NCI-H2029 (cell line): ENCODE measurements around the gene BANP.
"Not testable (repeated sequence)": the region's sequence is repeated elsewhere in the genome, so short reads cannot be mapped to it uniquely, and the experiment has no call there.

Source experiments
- DNase-seq: peaks from one replicate; lab custom pipeline; 2025; lab: John Stamatoyannopoulos, UW

BANP gene

DNA sequence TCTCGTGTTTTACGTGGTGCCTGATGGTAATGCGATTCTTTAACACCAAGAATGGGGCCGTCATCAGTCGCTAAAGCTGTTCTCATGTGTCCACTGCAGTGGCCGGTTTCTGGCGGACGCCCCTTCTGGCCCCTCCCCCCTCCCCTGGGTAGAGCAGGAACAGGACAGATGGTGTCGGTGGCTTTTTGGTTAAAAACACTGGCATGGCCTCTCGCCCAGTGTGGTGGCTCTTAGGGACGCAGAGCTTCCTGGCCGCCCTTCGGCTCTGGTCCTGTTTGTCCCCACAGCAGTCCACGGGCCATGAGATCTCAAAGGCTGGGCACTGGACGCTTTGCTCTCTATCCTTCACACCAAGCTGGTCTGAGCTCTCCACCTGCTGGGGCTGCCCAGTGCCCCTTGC lies 151.8 kb downstream of the BANP start:
- no peak for DNase-seq

DNA sequence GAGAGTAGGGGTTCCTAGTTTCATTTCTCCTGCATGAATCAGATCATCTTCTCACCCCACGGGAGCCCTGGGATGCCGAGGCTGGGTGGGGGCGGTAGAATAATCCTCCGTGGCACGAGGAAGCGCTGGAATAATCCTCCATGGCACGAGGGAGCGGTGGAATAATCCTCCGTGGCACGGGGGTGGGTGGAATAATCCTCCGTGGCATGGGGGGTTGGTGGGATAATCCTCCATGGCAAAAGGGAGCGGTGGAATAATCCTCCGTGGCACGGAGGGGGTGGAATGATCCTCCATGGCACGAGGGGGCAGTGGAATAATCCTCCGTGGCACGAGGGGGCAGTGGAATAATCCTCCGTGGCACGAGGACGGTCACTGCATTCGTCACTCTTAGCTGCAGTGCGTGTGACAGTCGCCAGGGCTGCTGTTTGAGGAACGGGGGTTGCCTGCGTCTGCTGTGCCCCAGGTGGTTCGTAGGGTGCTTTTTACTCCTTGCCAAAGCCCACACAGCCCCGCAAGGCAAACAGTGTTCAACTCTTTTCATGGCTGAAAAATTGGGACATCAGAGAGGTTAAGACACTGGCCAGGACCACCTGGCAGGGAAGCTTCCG lies 152.5 kb downstream of the BANP start:
- no peak for DNase-seq

DNA sequence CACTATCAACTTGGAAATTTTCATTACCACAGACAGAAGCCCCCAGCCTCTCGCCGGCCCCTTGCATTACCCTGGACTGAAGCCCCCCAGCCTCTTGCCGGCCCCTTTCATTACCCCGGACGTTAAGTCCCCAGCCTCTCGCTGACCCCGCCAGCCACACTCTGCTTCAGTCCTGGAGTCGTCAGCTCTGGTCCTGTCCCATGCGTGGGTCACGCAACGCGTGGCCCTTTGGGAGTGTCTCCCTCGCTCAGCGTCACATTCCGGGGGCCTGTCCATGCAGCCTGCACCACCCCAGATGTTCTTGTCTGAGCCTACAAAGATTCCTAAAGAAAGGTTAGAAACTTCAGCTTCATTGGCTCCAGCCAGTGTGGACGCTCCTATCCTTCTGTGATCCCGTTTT lies 153.1 kb downstream of the BANP start:
- not testable (repeated sequence) for DNase-seq

DNA sequence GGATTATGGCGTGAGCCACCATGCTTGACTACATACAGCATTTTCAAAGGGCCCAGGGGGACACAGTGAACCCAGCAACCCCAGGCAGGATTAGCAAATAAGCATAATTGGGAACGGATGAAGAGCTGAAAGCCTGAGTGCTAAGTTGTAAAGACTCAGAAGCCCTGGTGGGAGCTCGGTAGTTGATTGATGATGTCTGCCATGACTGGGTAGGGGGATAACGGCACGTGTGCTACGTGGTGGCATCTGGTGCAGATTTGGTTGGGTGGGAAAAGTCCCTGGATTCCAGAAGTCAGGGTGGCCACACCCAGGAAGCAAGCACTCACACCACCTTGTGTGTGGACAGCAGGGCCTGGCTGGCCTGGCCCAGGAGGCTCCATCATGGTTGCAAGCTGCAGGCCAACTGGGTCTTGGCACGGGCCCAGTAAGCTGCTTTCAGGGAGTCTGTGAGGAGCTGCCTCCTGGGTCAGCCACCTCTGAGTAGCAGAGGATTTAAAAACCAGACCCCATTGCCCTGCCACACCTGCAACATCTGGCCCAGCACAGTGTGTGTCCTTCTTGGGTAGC lies 154.4 kb downstream of the BANP start:
- DNase-seq, result not testable (repeated sequence)

DNA sequence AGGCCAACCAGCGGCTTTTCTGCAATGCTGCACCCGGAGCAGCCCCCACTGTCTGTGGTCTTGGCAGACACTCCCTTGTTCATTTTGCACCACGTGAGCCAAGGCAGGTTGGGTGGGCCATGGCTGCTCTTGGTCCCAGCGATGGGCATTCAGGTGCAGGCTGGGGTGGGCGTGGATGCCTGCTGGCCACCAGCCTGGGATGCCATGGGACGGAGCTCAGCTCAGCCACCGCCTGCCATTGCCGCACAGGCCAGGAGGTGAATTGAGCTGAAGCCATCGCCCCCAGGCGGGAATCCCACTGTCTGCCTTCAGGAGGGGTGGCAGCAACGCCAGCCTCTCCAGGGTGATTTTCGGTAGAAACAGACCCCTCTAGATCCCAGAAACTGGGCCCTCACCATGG lies 155.3 kb downstream of the BANP start:
- not testable (repeated sequence) for DNase-seq

DNA sequence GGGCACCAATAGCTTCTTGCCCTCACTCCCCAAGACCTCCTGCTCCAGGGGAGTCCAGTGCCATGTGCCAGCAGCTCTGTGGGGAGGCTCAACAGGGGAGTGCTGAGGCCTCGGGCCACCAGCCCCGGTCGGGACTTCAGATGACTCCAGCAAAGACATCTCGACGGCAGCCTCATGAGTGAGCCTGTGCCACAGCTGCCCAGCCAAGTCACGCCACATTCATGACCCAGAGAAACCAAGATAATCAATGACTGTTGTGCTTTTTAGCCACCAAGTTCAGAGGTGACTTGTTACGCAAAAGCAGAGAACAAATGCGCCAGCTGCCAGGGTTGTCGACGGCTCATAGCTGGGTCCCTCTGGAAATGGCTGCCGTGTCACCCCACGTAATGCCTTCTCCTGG lies 157.5 kb downstream of the BANP start:
- no peak for DNase-seq

DNA sequence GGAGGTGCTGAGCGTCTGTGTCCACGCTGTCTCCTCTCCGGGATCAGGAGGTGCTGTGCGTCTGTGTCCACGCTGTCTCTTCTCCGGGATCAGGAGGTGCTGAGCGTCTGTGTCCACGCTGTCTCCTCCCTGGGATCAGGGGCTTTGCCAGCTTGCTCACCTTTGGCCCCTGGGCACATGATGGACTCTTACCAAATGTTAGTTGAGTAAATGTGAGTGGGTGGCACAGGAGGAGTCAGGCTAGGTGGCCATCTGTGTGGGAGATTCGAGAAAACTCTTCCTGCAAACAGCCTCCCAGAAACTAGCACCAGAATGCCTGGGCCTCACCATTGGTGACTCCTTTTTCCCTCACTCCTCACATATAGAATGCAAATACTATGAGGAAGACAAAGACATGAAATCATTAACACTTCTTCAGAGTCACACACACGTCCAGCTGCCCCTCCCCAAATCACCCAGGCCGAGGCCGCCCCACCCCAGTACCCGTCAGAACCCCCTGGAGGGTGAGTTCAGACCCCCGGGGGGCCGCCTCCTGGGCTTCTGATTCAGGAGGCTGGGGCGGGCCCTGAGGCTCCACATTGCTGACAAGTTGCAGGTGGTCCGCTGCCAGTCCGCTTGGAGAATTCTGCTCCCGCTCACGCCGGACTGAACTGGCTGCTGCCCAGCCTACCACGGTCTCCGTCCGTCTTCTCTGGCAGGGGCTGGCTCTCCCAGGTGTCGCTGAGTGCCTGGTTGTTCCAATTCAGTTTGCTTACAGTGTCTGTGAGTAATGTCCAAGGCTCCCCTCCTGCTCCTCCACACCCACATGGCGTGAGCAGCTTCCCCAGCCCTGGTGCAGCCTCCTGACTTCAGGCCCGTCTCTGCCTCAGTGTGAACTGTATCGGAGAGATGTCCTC lies 158.7 kb downstream of the BANP start:
- DNase-seq, result not testable (repeated sequence)

DNA sequence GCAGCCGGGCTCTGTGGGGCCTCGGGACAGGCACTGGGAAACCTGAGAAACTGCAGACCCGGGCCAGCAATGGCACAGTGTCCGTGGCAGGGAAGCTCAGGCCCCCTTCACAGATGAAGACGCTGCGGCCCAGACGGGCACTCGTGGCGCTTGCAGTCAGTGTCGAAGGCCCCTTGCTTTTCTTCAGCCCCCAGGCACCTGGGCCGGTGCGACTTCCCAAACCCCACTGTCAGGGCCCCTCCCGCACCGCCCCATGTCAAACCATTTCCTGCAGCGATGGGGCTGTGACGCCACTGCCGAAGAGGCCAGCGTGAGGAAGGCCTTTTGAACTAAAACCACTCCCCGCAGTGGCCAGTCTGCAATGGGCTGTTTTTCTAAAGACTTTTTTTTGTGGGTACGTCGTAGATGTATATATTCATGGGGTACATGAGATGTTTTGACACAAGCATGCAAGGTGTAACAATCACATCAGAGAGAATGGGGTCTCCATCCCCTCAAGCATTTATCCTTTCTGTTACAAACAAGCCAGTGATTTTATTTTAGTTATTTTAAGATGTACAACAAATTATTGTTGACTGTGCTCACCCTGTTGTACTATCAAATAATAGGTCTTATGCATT lies 159.8 kb downstream of the BANP start:
- not testable (repeated sequence) for DNase-seq

DNA sequence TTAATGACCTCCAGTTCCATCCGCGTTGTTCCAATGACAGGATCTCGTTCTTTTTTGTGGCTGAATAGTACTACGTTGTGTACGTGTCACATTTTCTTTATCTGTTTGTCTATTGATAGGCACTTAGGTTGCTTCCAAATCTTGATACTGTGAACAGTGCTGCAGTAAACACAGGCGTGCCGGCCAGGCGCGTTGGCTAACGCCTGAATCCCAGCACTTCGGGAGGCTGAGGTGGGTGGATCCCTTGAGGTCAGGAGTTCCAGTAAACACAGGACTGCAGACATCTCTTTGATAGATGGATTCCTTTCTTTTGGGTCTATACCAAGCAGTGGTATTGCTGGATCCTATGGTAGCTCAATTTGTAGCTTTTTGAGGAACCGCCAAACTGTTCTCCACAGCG lies 160.7 kb downstream of the BANP start:
- not testable (repeated sequence) for DNase-seq

DNA sequence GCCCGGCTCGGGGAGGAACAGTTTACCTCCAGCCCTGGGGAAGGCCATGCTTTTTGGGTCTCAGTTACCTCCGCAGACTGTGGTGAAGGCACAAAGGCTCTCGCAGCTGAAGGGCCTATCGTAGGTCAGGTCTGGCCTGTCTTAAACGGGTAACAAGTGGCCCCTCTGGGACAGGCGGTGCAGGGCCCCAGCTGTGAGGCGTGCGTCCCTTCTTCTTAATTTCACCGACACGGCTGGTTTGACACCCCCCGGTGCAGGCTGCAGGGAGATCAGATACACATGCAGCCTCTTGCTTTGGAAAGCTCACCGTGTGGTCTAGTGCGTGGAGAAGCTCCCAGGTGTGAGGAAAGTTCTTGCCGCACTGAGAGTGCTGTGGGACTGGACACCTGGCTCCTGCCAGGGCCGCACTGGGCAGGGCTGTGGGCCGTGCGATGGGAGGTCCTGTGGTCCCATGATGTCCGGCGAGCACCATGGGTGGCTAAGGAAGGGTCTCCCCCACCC lies 162.4 kb downstream of the BANP start:
- no peak for DNase-seq

DNA sequence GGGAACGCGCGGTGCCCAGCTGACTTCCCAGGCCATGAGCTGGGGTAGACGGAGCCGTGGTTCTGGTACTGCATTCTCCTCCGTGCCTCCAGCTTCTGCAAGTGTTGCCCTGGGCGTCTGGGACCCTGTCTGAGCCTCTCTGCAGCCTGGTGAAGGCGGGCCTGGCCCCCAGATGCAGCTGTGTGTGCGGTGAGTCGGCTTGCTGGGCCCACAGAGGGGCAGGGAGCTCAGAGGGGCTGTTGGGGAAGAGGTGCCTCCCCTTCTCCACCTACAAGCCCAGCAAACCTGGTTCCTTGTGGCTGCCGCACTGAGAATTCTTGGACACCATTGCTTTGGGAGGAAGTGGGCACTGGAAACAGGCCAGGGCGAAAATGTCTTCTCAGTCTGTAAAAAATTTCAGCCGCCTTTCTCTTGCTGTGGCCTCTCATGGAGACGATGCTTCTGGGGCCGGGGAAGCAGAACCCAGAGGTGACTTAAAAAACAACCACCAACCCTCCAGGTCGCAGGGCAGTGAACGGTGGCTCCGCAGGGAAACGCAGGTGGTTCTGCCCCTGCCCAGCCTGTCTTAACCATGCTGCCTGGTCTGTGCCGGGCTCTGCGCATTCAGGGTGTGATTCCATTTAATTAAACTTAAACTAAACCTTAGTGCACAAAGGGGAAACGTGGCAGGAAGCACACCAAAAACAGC lies 163.5 kb downstream of the BANP start:
- not testable (repeated sequence) for DNase-seq

DNA sequence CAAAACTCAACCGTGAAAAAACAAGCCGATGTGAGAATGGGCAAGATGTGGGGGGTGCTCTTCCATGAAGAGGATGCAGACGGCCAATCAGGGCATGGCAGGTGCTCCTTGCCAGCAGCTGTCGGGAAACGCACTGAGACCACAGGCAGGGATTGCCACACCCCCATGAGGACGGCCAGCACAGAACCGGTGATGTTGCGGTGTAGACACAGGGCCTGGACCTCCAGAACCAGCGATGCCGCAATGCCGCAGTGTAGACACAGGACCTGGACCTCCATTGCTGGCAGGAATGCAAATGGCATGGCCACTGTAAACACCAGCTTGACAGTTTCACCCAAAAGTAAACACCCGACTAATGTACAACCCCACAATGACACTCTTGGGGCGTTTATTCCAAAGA lies 164.9 kb downstream of the BANP start:
- no peak for DNase-seq

DNA sequence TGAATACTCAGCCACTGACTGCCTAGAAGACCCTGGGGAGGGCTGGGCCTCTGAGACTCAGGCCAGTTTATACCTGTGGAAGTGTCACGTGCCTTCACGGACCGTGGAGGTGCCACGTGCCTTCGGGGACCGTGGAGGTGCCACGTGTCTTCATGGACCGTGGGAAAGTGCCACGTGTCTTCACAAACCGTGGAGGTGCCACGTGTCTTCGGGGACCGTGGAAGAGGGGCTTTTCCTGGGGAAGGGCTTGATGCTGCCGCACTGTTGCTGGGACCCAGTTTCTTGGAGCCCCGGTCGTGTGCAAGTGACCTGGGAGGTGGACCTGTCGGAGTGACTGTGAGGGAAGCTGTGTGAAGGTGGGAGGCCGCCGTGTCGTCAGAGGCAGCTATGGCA lies 166.2 kb downstream of the BANP start:
- DNase-seq, result no peak

DNA sequence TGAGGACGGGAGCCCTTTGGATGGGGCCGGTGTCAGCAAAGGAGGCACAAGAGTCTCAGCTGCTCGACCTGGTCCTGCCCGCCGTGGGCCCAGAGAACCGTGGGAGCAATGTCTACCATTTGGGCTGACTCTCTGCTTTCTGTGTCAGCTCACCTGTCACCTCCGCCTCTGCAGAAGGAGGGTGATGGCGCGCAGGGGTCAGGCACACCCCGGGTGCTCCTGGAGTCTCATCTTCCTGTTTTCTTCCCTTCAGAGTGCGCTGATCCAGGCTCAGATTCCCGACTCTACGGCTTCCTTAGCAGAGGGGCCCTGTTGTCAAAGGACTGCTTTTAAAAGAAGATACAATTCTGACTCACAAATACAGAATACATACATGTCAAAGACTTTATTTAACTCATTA lies 167.1 kb downstream of the BANP start:
- no peak for DNase-seq

DNA sequence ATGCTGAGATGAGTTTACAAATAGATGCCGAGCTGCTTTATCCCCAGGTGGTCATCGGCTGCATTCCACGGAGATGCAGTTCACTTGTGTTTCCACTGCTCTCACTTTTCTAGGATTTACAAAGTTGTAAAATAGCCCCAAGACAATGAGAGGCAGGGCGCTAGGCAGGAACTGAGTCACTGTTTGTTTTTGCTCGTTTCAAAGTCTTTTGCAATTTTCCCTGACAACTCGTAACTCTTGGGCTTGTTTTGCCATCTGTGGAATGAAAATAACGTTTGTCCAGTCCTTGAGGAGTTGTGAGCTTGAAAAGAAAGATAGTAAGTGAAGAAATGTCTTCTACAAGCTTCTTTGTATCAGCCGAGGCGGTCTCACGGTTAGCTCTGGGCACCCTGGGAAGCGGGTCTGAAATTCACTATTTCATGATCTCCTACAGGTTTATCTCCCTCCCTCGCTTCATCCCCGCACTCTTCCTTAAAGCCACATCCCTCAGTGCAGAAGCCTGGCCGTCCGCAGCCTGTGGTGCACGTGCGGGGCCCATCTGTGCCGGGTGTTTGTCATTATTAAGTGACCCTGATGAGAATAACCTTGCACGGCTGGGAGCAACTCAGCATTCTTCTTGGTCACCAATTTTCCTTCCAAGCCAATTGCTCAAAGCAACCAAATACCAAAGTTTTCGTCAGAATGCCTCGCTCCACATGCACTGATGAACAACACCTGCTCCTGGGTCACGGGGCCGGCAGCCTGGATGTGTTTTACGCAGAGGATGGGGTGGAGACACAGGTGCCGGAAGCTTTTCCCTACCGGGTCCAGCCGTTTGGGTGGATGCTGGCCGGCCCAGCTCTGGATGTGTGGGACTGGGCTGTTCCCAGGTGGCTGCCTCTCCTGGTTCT lies 167.9 kb downstream of the BANP start:
- DNase-seq, result not testable (repeated sequence)

DNA sequence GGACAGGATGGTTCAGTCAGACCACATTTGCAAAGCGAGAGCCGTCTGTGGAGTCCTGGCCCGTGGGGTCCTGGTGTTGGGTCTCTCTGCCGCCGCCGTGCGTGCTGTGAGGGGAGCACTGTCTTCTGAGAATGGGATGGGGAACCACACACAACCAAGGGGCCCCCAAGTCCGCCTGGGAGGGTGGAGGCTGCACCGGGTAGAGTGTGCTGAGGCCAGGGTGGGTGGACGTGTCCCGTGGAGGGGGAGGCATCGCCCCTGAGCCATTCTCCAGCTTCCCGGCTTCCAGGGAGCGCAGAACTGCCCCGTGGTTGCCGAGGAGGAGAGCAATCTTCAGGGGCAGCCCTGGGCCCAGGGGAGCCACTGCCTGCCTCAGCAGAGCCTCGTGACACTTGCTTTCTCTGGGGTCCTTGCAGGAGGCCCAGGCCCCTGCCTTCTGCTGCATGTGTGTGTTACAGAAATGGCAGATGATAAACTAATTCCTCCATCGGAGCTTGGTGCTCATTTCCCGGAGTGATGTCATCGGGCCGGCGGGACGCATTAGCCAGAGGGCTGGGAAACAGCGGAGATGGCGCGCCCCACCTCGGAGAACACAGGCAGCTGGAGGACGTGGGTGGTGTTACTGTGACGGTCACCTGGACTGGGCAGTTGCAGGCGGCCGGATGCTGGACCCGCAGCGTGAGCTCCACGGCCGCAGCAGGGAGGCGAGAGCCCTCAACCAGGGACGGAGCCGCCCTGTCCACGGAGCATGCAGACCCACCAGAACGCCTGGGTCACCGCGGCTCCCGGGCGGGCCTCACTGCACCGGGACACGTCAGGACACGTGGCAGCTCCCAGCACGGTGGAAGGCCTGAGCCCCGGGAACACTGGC lies 168.9 kb downstream of the BANP start:
- DNase-seq, result not testable (repeated sequence)

DNA sequence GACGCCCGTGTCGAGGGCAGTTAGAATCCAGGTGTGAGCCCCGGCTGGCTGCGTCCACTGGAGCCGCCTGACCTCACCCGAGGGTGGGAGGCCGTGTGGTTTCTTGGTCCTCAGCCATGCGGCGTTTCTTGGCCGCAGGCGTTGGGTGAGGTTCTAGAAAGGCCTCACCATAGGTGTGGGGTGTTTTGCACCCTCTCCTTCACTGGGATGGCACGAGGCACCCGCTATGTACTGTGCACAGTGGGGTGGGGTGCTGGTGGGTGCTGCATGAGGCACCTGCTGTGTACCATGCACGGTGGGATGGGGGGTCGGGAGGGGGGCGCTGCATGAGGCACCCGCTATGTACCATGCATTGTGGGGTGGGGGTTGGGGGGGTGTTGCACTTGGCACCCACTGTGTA lies 169.6 kb downstream of the BANP start:
- no peak for DNase-seq

DNA sequence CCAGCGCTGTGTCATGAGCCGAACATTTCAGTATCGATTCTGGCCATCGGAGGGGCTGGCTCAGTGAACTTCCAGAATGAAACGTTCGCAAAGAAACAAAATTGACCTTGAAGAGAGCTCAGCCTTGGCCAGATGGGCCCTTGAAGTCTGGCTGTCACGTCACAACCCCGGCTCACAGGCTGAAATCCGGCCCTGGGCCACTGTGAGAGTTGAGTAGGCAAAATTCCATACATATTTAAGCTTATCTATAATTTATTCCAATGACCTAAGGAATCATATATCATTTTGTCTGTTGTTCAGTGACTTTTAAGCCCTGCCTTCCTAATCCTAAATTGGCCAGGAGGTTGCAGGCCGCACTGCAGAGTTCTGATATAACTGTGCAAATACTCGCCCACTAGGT lies 170.2 kb downstream of the BANP start:
- not testable (repeated sequence) for DNase-seq

DNA sequence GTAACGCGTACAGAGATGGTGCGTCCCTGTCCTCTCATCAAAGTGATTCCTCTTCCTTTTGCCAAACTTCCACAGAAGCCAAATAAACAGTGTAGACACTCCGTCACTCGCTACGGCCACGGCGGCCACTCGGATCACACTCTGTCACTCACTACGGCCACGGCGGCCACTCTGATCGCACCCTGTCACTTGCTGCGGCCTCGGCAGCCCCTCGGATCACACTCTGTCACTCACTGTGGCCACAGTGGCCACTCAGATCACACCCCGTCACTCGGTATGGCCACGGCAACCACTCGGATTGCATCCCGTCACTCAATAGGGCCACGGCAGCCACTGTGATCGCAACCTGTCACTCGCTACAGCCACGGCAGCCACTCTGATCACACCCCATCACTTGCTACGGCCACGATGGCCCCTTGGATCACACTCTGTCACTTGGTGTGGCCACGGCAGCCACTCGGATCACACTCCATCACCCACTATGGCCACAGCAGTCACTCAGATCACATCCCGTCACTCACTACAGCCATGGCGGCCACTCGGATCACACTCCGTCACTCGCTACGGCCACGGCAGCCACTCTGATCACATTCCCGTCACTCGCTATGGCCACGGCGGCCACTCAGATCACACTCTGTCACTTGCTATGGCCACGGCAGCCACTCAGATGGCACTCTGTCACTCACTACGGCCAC lies 170.8 kb downstream of the BANP start:
- DNase-seq, result no peak
